ENCODE data around the gene ZNF423. TPM values are rescaled to one million over a fixed set of nuclear protein-coding genes. Genes with fewer than 3 reads are reported as not detected.

The ZNF423 gene
- total RNA-seq, 2 experiments from 2014 or later = not detected

DNA sequence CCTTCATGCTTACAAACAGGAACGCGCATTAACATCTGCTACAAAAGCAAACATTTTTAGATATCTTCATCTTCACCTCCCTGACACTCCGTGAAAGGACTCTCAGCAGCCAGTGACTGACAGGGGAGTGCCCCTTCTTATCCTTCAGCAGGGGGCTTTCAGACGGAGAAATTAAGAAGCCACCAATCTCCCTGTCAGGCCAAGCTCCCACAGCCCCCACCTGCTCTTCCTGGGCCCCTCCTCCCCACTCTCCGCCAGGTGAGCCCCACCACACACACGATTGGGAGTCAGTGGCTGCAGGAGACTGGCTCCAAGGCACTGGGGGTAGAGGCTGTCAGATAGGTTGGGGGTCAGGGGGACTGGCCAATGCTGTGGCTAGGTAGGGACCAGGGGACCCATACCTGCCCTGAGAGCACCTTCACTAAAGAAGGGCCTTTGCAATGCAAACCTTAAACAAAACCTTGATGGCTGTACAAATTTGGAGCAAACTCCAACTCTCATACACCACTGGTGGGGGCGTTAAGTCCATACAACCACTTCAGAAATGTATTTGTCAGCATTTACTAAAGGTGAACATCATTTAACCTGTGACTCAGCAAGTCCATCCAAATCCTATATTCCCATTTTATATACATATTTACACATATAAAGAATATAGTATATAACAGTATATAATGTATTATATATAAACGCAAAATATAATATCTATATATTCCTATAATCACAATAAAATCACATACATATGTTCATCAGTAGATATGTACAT, 232.2 kb downstream of the ZNF423 start:
- Mint-ChIP-seq H3K27ac (no peak overlapping the region), H3K4me1 (no peaks in the 10 kb centered on the region), H3K4me3 (no peak overlapping the region), H3K9me3 (no peaks in the 10 kb centered on the region), H3K27me3 (no peaks in the 10 kb centered on the region), H3K36me3 (ENCODE audit: low read depth) (no peaks in the 10 kb centered on the region)
- POLR2A ChIA-PET = no interaction called here
- DNase-seq = no peak
- CTCF ChIA-PET = no interaction called here

- ChIA-PET POLR2A (no interaction called here), CTCF (no interaction called here)
- H3K27me3 Mint-ChIP-seq = no peaks in the 10 kb centered on the region
- no peak overlapping the region for H3K4me3 Mint-ChIP-seq
- H3K4me1 Mint-ChIP-seq = no peaks in the 10 kb centered on the region
- no peaks in the 10 kb centered on the region for H3K9me3 Mint-ChIP-seq
- H3K36me3 Mint-ChIP-seq (ENCODE audit: low read depth) = no peaks in the 10 kb centered on the region
- DNase-seq = no peak
- no peak overlapping the region for H3K27ac Mint-ChIP-seq
Measured at GRCh38 chr16:49622421-49623402, 233.2 kb downstream of the ZNF423 start.

GRCh38 chr16:49622084-49622390, 233.9 kb downstream of the ZNF423 start:
- H3K9me3 Mint-ChIP-seq = no peaks in the 10 kb centered on the region
- H3K27ac Mint-ChIP-seq = no peak overlapping the region

DNA sequence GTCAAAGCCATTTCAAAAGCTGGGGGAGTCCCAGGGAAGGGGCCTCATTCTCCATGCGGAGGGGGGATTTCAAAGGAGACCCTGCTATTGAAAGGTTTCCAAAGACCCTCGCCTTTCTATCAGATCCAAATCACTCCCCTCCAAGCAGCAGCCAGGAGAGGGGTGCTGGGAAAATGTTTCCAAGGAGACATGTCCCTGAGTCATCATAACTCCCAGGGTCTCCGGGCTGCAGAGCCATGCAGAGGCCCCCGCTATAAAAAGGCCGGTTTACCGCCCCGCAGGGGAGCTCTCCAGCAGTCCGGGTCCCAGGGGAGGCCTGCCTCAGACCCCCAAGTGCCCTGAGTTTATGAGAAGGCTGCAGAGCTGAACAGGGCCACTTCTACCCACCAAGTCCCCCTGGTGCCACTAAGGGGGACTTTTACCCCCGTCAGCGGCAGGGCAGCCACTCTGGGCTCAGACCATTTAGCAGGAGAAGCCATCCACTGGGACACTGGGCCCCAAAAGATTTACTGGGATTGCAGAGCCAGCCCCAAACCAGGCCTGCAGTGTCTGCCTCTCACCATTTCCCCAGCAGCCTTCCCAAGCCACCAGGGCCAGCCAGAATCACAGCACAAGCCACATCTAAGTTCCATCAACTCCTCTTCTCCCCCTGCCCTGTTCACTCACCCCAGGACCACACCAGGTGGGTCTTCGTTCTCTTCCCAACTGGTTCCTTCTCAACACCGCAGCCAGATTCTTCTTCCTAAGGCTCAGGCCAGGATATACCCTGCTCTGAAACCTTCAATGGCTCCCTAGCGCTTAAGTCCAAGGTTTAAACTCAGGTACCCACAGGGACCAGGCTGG, 234.4 kb downstream of the ZNF423 start:
- DNase-seq = no peak
- Mint-ChIP-seq H3K9me3 (no peaks in the 10 kb centered on the region), H3K4me3 (no peak overlapping the region), H3K36me3 (ENCODE audit: low read depth) (no peaks in the 10 kb centered on the region), H3K4me1 (no peaks in the 10 kb centered on the region), H3K27me3 (no peaks in the 10 kb centered on the region), H3K27ac (no peak overlapping the region)
- ChIA-PET POLR2A (no interaction called here), CTCF (no interaction called here)

More at GRCh38 chr16:49622084-49622390, 233.9 kb downstream of the ZNF423 start:
- DNase-seq = no peak
- Mint-ChIP-seq H3K36me3 (ENCODE audit: low read depth) (no peaks in the 10 kb centered on the region), H3K4me1 (no peaks in the 10 kb centered on the region), H3K27me3 (no peaks in the 10 kb centered on the region), H3K4me3 (no peak overlapping the region)
- ChIA-PET POLR2A (no interaction called here), CTCF (no interaction called here)

DNA sequence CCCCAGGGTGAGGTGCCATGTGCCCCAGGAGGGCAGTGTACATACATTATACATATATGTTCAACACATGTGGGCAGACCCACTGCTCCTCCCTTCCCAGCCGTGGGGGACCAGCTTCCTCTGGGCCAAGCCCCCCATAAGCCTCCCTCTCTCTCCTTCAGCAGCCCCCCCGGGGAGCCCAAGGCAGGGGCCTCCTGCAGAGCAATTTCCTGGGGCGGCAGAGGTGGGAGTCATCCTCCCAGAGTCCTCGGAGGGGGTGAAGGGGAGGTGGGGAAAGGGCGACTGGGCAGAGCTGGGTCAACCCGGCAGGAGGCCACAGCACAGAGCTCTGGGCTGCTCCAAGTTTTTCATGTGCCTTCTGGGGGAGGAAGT, 235.1 kb downstream of the ZNF423 start:
- CTCF ChIA-PET = no interaction called here
- Mint-ChIP-seq H3K27me3 (no peaks in the 10 kb centered on the region), H3K36me3 (ENCODE audit: low read depth) (no peaks in the 10 kb centered on the region), H3K4me3 (no peak overlapping the region), H3K4me1 (no peaks in the 10 kb centered on the region), H3K27ac (no peak overlapping the region), H3K9me3 (no peaks in the 10 kb centered on the region)
- POLR2A ChIA-PET = no interaction called here
- DNase-seq = no peak

GRCh38 chr16:49620158-49620868, 235.6 kb downstream of the ZNF423 start:
- no peaks in the 10 kb centered on the region for H3K36me3 Mint-ChIP-seq (ENCODE audit: low read depth)
- no peaks in the 10 kb centered on the region for H3K27me3 Mint-ChIP-seq
- H3K9me3 Mint-ChIP-seq = no peaks in the 10 kb centered on the region
- H3K27ac Mint-ChIP-seq = no peak overlapping the region
- H3K4me3 Mint-ChIP-seq = no peak overlapping the region
- H3K4me1 Mint-ChIP-seq = no peaks in the 10 kb centered on the region
- POLR2A ChIA-PET = no interaction called here
- CTCF ChIA-PET = no interaction called here
- DNase-seq = no peak

DNA sequence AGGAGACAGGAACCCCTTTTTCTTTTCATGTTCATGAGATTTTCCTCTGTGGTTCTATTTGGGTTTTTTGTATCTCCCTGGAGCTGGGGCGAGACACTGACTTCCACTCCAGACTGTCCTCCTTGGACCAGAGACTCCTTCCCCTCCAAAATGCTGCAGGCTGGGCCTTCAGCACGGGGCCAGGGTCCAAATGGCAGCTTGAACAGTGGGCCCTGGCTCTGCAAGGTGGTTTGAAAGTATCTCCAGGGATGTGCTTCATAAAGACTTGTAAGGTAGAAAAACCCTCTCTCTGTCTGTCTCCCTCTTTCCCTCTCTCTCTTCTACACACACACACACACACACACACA, 236.1 kb downstream of the ZNF423 start:
- POLR2A ChIA-PET = no interaction called here
- no peaks in the 10 kb centered on the region for H3K4me1 Mint-ChIP-seq

GRCh38 chr16:49618955-49619354, 237.0 kb downstream of the ZNF423 start:
- H3K27ac Mint-ChIP-seq = no peak overlapping the region

More for the DNA sequence above, 236.1 kb downstream of the ZNF423 start:
- no peak overlapping the region for H3K27ac Mint-ChIP-seq
- CTCF ChIA-PET = no interaction called here
- H3K4me3 Mint-ChIP-seq = no peak overlapping the region
- H3K36me3 Mint-ChIP-seq (ENCODE audit: low read depth) = no peaks in the 10 kb centered on the region
- H3K9me3 Mint-ChIP-seq = no peaks in the 10 kb centered on the region
- DNase-seq = no peak
- H3K27me3 Mint-ChIP-seq = no peaks in the 10 kb centered on the region

GRCh38 chr16:49617710-49618330, 238.1 kb downstream of the ZNF423 start:
- CTCF ChIA-PET = no interaction called here
- Mint-ChIP-seq H3K27ac (no peak overlapping the region), H3K27me3 (peaks cover 11% of the 10 kb centered on the region), H3K4me1 (no peaks in the 10 kb centered on the region), H3K4me3 (no peak overlapping the region), H3K9me3 (no peaks in the 10 kb centered on the region), H3K36me3 (ENCODE audit: low read depth) (no peaks in the 10 kb centered on the region)
- no peak for DNase-seq
- POLR2A ChIA-PET = no interaction called here

More at GRCh38 chr16:49618955-49619354, 237.0 kb downstream of the ZNF423 start:
- POLR2A ChIA-PET = no interaction called here
- no peaks in the 10 kb centered on the region for H3K4me1 Mint-ChIP-seq
- H3K27me3 Mint-ChIP-seq = peaks cover 3% of the 10 kb centered on the region
- H3K9me3 Mint-ChIP-seq = no peaks in the 10 kb centered on the region
- CTCF ChIA-PET = no interaction called here
- no peak for DNase-seq
- no peak overlapping the region for H3K4me3 Mint-ChIP-seq
- H3K36me3 Mint-ChIP-seq (ENCODE audit: low read depth) = no peaks in the 10 kb centered on the region

- no peak overlapping the region for H3K4me3 Mint-ChIP-seq
- H3K27ac Mint-ChIP-seq = no peak overlapping the region
- DNase-seq = no peak
- H3K27me3 Mint-ChIP-seq = peaks cover 16% of the 10 kb centered on the region
- H3K36me3 Mint-ChIP-seq (ENCODE audit: low read depth) = no peaks in the 10 kb centered on the region
- POLR2A ChIA-PET = no interaction called here
- CTCF ChIA-PET = no interaction called here
- H3K9me3 Mint-ChIP-seq = no peaks in the 10 kb centered on the region
- no peaks in the 10 kb centered on the region for H3K4me1 Mint-ChIP-seq
Measured at GRCh38 chr16:49617016-49617629, 238.8 kb downstream of the ZNF423 start.

- H3K9me3 Mint-ChIP-seq = no peaks in the 10 kb centered on the region
- POLR2A ChIA-PET = no interaction called here
- no peak overlapping the region for H3K4me3 Mint-ChIP-seq
- peaks cover 29% of the 10 kb centered on the region for H3K27me3 Mint-ChIP-seq
- DNase-seq = no peak
- H3K4me1 Mint-ChIP-seq = no peaks in the 10 kb centered on the region
- CTCF ChIA-PET = no interaction called here
- H3K36me3 Mint-ChIP-seq (ENCODE audit: low read depth) = no peaks in the 10 kb centered on the region
- H3K27ac Mint-ChIP-seq = no peak overlapping the region
Measured at GRCh38 chr16:49615576-49615975, 240.3 kb downstream of the ZNF423 start.

- CTCF ChIA-PET = no interaction called here
Measured at GRCh38 chr16:49610983-49611382, 244.9 kb downstream of the ZNF423 start.

More at GRCh38 chr16:49610983-49611382, 244.9 kb downstream of the ZNF423 start:
- Mint-ChIP-seq H3K27me3 (peaks cover 37% of the 10 kb centered on the region), H3K27ac (no peak overlapping the region), H3K36me3 (ENCODE audit: low read depth) (no peaks in the 10 kb centered on the region), H3K4me3 (no peak overlapping the region), H3K4me1 (no peaks in the 10 kb centered on the region), H3K9me3 (no peaks in the 10 kb centered on the region)
- POLR2A ChIA-PET = no interaction called here
- no peak for DNase-seq
